Suppressor macrophage treated with lipopolysaccharide for 1 hour (primary cell): ENCODE results near the gene ZNF418.
"Not testable (repeated sequence)": the region's sequence is repeated elsewhere in the genome, so short reads cannot be mapped to it uniquely, and the experiment has no call there.

Source experiments
- DNase-seq, 3 donors: peaks; one replicate each; pipeline ENCODE4 v3.0.0-alpha.2; 2020 to 2022

Gene ZNF418

DNA sequence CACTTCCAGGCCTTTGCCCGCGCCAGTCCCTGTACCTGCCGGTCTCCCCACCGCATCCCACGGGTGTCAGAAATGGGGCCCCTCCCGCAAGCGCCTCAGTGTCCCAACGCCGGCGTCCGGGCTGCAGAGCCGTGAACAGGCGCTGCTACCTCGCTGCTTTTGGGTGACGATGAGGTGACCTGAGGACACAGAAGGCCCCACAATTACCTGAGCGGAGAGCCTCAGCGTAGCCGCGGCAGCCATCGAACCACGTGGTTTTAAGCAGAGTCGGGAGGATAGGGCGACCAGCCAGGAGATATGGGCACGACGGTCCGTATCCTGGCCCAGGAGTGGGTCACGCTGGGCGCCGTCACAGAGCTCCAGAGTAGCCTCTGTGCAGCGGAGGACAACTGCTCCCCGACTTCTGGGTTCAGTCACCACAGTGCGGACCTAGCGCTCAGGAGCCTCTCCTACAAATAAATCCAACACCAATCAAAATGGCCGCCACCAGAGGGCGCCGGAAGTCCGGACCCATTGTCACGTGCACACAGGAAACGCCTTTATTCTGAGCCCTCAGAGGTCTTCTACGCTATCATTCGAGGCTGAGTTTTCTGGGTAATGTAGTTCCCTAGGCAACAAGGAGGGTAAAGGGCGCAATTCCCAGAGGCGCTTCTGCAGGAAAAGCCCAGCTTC is 46.5 kb downstream of the ZNF418 start, which contains the start of gene ZNF814:
Gene ZNF814, minus strand, starts transcription at position 478 of the 672 bp plus-strand sequence. Its CDS starts 235 bp downstream, at position 243.
- peak; percentile 80 to 84 (median 83) for DNase-seq

DNA sequence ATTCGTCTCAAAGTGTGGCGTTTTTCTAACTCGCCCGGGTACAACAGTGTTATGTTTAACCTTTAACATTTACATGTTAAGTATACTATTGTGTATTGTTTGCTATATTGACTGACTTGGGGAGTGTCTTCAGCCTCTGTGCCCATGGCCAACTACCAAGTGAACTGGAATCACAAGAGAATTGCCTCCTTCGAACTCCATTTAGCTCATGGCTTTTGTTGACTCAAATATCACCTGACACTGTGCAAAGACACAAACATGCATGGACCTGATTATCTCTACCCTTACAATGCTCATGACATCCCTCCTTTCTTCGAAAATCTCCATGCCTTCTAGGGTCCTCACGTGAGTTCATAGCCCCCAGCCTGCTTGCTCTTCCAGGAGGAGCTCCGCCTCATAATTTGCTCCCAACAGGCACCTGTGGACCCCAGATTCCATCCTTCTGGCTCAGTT is 47.1 kb downstream of the ZNF418 start:
- DNase-seq: no peak

DNA sequence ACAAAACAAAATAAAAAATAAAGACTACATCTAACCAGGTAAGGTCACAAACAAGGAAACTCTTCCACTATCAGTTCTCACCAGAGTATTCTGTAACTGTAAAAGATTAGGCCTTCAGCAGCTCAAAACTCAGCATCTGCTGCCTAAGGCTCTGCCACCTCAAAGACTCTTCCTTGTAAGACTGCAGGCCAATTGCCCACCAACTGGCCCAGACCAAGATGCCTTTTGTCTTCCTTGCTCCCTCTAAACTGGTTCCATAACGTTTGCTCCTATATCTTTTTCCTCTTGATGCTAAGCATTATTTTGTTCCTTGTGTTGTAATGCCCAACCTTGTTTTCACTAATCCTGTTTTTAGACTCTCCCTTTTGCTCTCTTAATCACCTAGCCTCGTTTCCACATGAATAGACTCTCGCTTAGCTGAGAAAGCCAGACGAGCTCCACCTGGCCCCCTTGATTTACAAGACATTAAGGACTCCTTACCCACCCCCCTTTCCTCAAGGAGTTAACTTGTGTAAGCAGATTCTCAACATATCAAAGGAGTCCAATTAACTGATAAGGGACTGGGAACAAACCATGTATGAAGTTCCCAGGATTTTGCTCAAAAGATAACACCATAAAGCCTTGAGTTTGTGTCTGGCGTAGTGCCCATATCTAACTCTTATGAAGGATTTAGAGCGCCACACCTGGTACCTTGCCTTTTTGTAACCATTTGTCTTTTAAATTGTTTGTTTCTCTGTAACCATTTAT is 47.8 kb downstream of the ZNF418 start:
- DNase-seq: no peak

DNA sequence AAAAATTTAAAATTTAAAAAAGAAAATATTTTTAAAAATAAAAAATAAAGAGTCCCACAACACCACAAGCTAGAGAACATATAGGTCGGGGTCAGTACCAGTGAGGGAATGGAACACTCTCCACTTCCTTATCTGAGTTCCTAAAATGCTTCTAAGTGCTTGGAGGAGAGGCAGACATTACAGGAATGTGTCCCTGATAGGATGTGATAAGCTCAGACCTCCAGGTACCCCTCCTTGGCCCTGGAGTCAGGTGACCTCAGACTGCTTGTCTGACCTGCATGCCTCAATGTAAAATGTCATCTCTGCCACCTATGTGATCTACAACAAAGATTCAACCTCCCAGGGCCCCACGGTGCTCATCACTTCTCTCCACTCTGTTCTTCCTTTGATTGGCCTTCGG is 49.2 kb downstream of the ZNF418 start:
- DNase-seq: no peak

DNA sequence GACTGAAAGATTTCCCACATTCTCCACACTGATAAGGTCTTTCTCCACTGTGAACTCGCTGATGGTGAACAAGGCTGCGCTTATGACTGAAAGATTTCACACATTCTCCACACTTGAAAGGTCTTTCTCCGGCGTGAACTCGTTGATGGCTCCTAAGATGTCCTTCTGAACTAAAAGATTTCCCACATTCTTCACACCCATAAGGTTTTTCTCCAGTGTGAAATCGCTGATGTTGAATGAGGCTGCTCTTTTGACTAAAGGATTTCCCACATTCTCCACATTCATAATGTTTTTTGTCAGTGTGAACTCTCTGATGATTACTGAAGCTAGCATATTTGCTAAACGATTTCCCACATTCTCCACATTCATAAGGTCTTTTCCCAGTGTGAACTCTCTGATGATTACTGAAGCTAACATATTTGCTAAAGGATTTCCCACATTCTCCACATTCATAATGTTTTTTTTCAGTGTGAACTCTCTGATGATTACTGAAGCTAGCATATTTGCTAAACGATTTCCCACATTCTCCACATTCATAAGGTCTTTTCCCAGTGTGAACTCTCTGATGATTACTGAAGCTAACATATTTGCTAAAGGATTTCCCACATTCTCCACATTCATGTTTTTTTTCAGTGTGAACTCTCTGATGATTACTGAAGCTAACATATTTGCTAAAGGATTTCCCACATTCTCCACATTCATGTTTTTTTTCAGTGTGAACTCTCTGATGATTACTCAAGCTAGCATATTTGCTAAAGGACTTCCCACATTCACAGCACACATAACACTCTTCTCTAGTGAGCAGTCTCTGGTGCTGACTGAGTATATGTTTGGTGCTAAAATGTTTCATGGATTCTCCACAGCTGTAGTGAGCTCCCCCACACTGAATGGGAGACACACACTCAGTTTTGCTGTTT is 61.1 kb downstream of the ZNF418 start:
- not testable (repeated sequence) for DNase-seq

DNA sequence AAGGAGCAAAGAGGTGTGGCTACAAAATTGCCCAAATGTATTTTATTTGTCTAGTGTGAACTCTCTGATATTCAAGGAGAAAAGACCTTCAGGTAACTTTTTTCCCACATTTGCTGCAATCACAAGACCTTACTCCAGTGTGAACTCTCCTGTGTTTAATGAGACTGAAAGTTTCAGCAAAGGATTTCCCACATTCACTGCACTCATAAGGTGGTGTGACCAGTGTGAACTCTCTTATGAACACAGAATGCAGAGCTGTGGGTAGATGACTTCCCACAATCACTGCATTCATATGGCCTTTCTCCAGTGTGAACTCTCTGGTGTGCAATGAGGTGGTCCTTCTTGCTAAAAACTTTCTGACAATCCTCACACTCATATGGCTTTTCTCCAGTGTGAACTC is 62.8 kb downstream of the ZNF418 start:
- no peak for DNase-seq
